Keratinocyte (primary cell): ENCODE results near the gene PNCK. TPM values are rescaled to one million over a fixed set of nuclear protein-coding genes. Genes with fewer than 3 reads are reported as not detected.

Experiments used
- DNase-seq: peaks from one replicate; pipeline ENCODE4 v3.0.0-alpha.2; 2011; ENCODE audit warnings: low read depth, missing footprints, low spot score
- FAIRE-seq: peaks from 2 replicates; lab custom pipeline; 2011; peaks lifted over from hg19 to GRCh38; lab: Jason Lieb, UNC
- H2AFZ ChIP-seq: 2 replicates; pipeline ENCODE4 v1.6.0; 2012; ENCODE audit warnings: low read length, control low read depth, inconsistent platforms; ENCODE audit not compliant: control insufficient read depth
- H3K27ac ChIP-seq: 2 replicates; pipeline ENCODE4 v1.5.1; 2011; ENCODE audit warnings: low read length; ENCODE audit not compliant: control insufficient read depth, insufficient read depth
- H3K27me3 ChIP-seq: 3 replicates; pipeline ENCODE4 v1.6.0; 2011; ENCODE audit warnings: low read length; ENCODE audit not compliant: control insufficient read depth, insufficient read depth; ENCODE audit errors: extremely low read depth
- H3K36me3 ChIP-seq, 2 experiments: 2 replicates in 1 of 2; 3 replicates in 1 of 2; pipeline ENCODE4 v1.5.1; 2011; ENCODE audit warnings: low read length in 2 of 2, mild to moderate bottlenecking in 1 of 2; ENCODE audit not compliant: control insufficient read depth in 2 of 2, insufficient read depth in 2 of 2; ENCODE audit errors: extremely low read depth in 1 of 2
- H3K4me1 ChIP-seq: 3 replicates; pipeline ENCODE4 v1.5.1; 2011; ENCODE audit warnings: low read length; ENCODE audit not compliant: control insufficient read depth, insufficient read depth; ENCODE audit errors: extremely low read depth
- H3K4me2 ChIP-seq: 3 replicates; pipeline ENCODE4 v1.6.0; 2011; ENCODE audit warnings: low read depth, low read length; ENCODE audit not compliant: control insufficient read depth, insufficient read depth; ENCODE audit errors: extremely low read depth
- H3K4me3 ChIP-seq, 3 experiments: fragments of 200-600 bp in 1 of 3; sonication (generic) in 1 of 3; 2 replicates in 2 of 3; 3 replicates in 1 of 3; pipeline ENCODE4 v1.5.1; 2011 to 2016; ENCODE audit warnings: low read length in 3 of 3, mild to moderate bottlenecking in 3 of 3, control low read depth in 2 of 3, inconsistent platforms in 1 of 3, low read depth in 1 of 3, mixed read lengths in 1 of 3, mixed run types in 1 of 3, moderate library complexity in 1 of 3; ENCODE audit not compliant: control insufficient read depth in 2 of 3, insufficient read depth in 2 of 3; ENCODE audit errors: extremely low read depth in 1 of 3
- H3K79me2 ChIP-seq: 2 replicates; pipeline ENCODE4 v1.6.0; 2012; ENCODE audit warnings: low read length; ENCODE audit not compliant: control insufficient read depth, insufficient read depth
- H3K9ac ChIP-seq: 3 replicates; pipeline ENCODE4 v1.6.0; 2011; ENCODE audit warnings: low read length; ENCODE audit not compliant: control insufficient read depth, insufficient read depth; ENCODE audit errors: extremely low read depth
- H3K9me1 ChIP-seq: 3 replicates; pipeline ENCODE4 v1.6.0; 2011; ENCODE audit warnings: low read length; ENCODE audit not compliant: control insufficient read depth, insufficient read depth; ENCODE audit errors: extremely low read depth
- H3K9me3 ChIP-seq: 2 replicates; pipeline ENCODE4 v1.5.1; 2012; ENCODE audit warnings: low read depth, low read length; ENCODE audit not compliant: control insufficient read depth
- H4K20me1 ChIP-seq: 3 replicates; pipeline ENCODE4 v1.6.0; 2011; ENCODE audit warnings: low read length; ENCODE audit not compliant: control insufficient read depth, insufficient read depth; ENCODE audit errors: extremely low read depth
- CTCF ChIP-seq, 3 experiments: IDR thresholded peaks in 1 of 3; conservative IDR thresholded peaks in 1 of 3; optimal IDR thresholded peaks in 1 of 3; 2 replicates in 2 of 3; 3 replicates in 1 of 3; pipeline versions ENCODE3 to v1.5.1; 2011; ENCODE audit warnings: low read length in 3 of 3, mild to moderate bottlenecking in 3 of 3, moderate library complexity in 2 of 3, control low read depth in 1 of 3, inconsistent platforms in 1 of 3; ENCODE audit not compliant: insufficient read depth in 2 of 3; ENCODE audit errors: extremely low read depth in 1 of 3
- EZH2 ChIP-seq: IDR thresholded peaks from one replicate; pipeline ENCODE4 v1.6.1; 2012; ENCODE audit warnings: inconsistent platforms, mild to moderate bottlenecking, low read length, moderate library complexity
- dilution Hi-C: fragments of 300-500 bp; cut with MboI; formaldehyde crosslinking; loops from one replicate; pipeline ENCODE4 v1.7.0; 2020; ENCODE audit warnings: low sequenced_read_pairs; ENCODE audit not compliant: extremely low pct_ligation_motif_present
- polyA plus RNA-seq, 5 experiments: library from polyadenylated mRNA; depleted of rRNA in 3 of 5; stranded (reverse) in 3 of 5; stranded (forward) in 1 of 5; unstranded in 1 of 5; fragments of >200 nt; gene quantifications; 1 replicate in 1 of 5; 2 replicates in 3 of 5; 3 replicates in 1 of 5; pipeline versions ENCODE4 v1.2.1 to v1.2.3, GENCODE V29; 2011 to 2012; ENCODE audit warnings: missing spikeins in 2 of 5, low read depth in 1 of 5, low replicate concordance in 1 of 5

PNCK gene
- polyA plus RNA-seq, 1 donor (not counting 4 experiments of a cell fraction or from before 2014, with no cell fraction given) = 0.24 TPM

- FAIRE-seq (no peak), DNase-seq (no peak)
- Histone ChIP-seq H4K20me1 (no peaks in the 10 kb centered on the region), H3K4me1 (no peaks in the 10 kb centered on the region), H3K9ac (no peak overlapping the region), H3K4me3 (no peak overlapping the region), H3K27me3 (no peaks in the 10 kb centered on the region), H3K36me3 (no peaks in the 10 kb centered on the region), H3K27ac (no peak overlapping the region), H3K79me2 (no peaks in the 10 kb centered on the region), H2AFZ (no peak overlapping the region), H3K4me2 (peak overlapping the region; percentile 16), H3K9me1 (no peaks in the 10 kb centered on the region), H3K9me3 (no peaks in the 10 kb centered on the region)
- dilution Hi-C loops = no loop called here
- TF ChIP-seq EZH2 (no peak), CTCF (optimal IDR thresholded peaks at IDR 0.05 in 1 of 3, IDR thresholded peaks at IDR 0.05 in 1 of 3, conservative IDR thresholded peaks at IDR 0.05 in 1 of 3; ENCODE audit: extremely low read depth in 1 of 3, insufficient read depth in 2 of 3, low read length in 3 of 3) (peak; percentile 26 to 59 (median 42))
Observed at GRCh38 chrX:153662266-153662665, 11.3 kb downstream of the PNCK start.

GRCh38 chrX:153659268-153659667 is 14.3 kb downstream of the PNCK start:
- FAIRE-seq (no peak), DNase-seq (no peak)
- H3K36me3 ChIP-seq = no peaks in the 10 kb centered on the region
- H3K4me3 ChIP-seq = no peak overlapping the region
- no peak overlapping the region for H2AFZ ChIP-seq
- no peak overlapping the region for H3K4me2 ChIP-seq
- no peak for TF ChIP-seq CTCF (optimal IDR thresholded peaks at IDR 0.05 in 1 of 3, IDR thresholded peaks at IDR 0.05 in 1 of 3, conservative IDR thresholded peaks at IDR 0.05 in 1 of 3; ENCODE audit: extremely low read depth in 1 of 3, insufficient read depth in 2 of 3, low read length in 3 of 3)
- TF ChIP-seq EZH2 = no peak
- no peaks in the 10 kb centered on the region for H3K9me1 ChIP-seq
- no peak overlapping the region for H3K9ac ChIP-seq
- no peak overlapping the region for H3K27ac ChIP-seq
- no peaks in the 10 kb centered on the region for H3K27me3 ChIP-seq
- no peaks in the 10 kb centered on the region for H3K79me2 ChIP-seq
- no peaks in the 10 kb centered on the region for H4K20me1 ChIP-seq
- no peaks in the 10 kb centered on the region for H3K9me3 ChIP-seq
- no peaks in the 10 kb centered on the region for H3K4me1 ChIP-seq
- dilution Hi-C loops = no loop called here
